NCI-H1092 (cell line): ENCODE data around the gene ZNF619.

ENCODE experiments used
- DNase-seq: peaks from one replicate; lab custom pipeline; 2025; lab: John Stamatoyannopoulos, UW

The ZNF619 gene

DNA sequence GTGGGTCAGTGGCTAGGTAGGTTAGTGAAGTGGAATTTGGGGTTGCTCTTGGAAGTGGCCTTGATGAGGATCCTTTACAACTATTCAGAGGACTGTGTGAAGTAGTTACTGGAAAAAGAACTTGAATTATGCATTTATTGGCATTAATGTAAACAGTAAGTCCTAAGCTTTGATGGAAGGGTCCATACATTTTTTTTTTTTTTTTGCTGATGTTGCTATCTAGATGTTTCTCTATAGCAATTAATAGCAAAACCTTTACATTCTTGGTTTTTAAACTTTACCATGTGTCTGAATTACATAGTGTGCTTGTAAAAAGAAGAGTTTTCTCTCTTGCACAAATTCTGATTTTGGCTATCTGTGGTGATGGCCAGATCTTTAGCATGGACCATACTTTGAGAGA is 57.4 kb downstream of the ZNF619 start:
- no peak for DNase-seq
